ENCODE data around the gene DHRS2.

Gene DHRS2

GRCh38 chr14:23663127-23663526, 27.0 kb downstream of the DHRS2 start:
- no peak for DNase-seq (ENCODE audit: low read depth)
- TF ChIP-seq CTCF (conservative IDR thresholded peaks at IDR 0.05; ENCODE audit: low read depth, low read length) = no peak
- H3K4me3 ChIP-seq (ENCODE audit: low read depth, low read length) = no peak overlapping the region

- TF ChIP-seq CTCF (conservative IDR thresholded peaks at IDR 0.05; ENCODE audit: low read depth, low read length) = no peak
- H3K4me3 ChIP-seq (ENCODE audit: low read depth, low read length) = no peak overlapping the region
- no peak for DNase-seq (ENCODE audit: low read depth)
Observed at GRCh38 chr14:23663711-23664110, 27.5 kb downstream of the DHRS2 start.

GRCh38 chr14:23664207-23664885, 28.2 kb downstream of the DHRS2 start:
- no peak for DNase-seq (ENCODE audit: low read depth)
- TF ChIP-seq CTCF (conservative IDR thresholded peaks at IDR 0.05; ENCODE audit: low read depth, low read length) = no peak
- no peak overlapping the region for H3K4me3 ChIP-seq (ENCODE audit: low read depth, low read length)

- no peak overlapping the region for H3K4me3 ChIP-seq (ENCODE audit: low read depth, low read length)
- DNase-seq (ENCODE audit: low read depth) = no peak
- no peak for TF ChIP-seq CTCF (conservative IDR thresholded peaks at IDR 0.05; ENCODE audit: low read depth, low read length)
Observed at GRCh38 chr14:23665302-23666016, 29.3 kb downstream of the DHRS2 start.

GRCh38 chr14:23667134-23667533, 31.0 kb downstream of the DHRS2 start:
- TF ChIP-seq CTCF (conservative IDR thresholded peaks at IDR 0.05; ENCODE audit: low read depth, low read length) = no peak
- DNase-seq (ENCODE audit: low read depth) = no peak
- H3K4me3 ChIP-seq (ENCODE audit: low read depth, low read length) = no peak overlapping the region

DNA sequence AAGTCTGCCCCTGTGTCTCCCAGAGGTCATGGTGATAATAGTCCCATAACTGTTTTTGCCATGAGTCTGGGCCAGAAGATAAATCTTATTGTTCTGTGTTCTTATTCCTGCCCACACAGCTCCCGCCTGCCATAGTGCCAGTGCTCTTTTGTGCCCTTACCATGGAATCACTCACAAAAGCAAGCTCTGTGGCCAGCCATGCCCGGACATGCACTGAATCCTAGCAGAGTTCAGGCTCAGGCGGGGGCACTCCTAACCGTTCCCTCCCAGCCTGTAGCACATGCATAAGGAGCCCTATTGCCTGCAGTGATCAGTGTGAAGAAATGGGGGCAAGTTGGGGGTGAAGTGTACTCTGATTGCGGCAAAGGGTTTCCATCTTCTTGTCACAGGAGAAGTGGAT, 33.3 kb downstream of the DHRS2 start:
- DNase-seq (ENCODE audit: low read depth) = no peak
- no peak for TF ChIP-seq CTCF (conservative IDR thresholded peaks at IDR 0.05; ENCODE audit: low read depth, low read length)
- no peak overlapping the region for H3K4me3 ChIP-seq (ENCODE audit: low read depth, low read length)

DNA sequence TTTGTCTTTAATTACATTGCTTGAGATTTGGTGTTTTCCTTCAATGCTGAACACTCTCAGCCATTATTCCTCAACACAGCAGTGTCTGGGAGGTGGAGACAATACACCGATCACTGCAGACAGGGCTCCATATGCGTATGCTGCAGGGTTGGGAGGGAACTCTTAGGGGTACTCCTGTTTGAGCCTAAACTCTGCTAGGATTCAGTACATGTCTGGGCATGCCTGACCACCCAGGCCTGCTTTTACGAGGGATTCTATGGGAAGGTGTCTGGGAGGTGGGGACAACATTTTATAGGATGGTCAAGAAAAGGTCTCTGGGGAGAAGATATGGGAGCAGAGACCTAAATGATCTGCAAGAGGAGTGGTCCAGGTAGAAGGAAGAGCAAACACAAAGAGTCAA, 34.3 kb downstream of the DHRS2 start:
- no peak for TF ChIP-seq CTCF (conservative IDR thresholded peaks at IDR 0.05; ENCODE audit: low read depth, low read length)
- no peak for DNase-seq (ENCODE audit: low read depth)
- H3K4me3 ChIP-seq (ENCODE audit: low read depth, low read length) = no peak overlapping the region
